ENCODE data around the gene PPIF.

The PPIF gene

DNA sequence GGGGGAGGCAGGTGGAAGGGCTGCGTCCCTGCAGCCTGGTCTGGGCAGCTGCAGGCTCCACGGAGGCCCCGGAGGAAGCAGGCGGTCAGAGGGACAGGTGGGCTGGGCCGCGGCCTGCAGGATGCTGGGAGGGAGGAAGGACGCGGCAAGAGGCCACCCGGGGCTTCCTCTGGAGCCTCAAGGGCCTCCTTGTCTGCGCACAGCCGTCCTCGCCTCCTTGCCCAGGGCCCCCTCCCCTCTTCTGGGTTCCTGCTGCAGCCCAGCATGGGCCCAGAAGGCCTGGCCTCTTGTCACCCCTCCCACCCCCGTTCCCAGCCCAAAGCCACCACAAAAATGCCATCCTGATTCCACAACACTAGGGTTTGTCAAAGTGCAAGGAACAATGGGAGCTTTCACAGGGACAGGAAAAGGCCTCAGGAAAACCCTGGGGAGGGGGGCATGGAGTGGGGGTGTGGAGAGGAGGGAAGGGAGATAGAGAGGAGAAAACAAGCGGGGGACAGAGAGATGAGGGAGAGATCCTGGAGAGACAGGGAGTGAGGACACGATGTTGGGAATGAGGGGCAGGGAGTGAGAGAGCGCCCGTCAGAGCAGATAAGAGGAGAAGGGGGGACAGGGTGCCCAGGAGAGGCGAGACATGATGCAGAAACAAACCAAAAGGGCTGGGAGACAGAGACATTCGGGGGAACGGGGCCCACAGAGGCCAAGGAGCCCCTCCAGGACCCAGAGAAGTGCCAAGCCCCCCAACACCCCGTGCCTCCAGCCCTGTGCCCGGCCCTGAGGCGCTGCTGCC is 56.4 kb downstream of the PPIF start:
- DNase-seq = no peak

DNA sequence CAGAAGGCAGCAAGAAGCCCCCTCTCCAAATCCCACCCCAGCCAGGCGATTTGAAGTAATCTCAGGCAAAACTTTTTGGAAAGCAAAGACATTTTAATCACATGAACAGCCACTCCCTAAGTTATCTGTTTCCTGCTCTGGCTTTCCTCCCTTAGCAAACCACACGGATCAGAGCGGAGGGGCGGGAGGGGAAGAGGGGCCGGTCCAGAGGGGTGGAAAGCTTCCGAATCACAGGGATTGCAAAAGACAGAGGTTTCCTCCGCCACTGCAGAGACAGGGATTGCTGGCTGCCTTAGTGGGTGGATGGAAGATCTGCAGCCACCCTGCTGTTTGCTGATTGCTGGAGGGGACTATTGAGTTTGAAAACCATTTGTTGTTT is 57.0 kb downstream of the PPIF start:
- DNase-seq = no peak

DNA sequence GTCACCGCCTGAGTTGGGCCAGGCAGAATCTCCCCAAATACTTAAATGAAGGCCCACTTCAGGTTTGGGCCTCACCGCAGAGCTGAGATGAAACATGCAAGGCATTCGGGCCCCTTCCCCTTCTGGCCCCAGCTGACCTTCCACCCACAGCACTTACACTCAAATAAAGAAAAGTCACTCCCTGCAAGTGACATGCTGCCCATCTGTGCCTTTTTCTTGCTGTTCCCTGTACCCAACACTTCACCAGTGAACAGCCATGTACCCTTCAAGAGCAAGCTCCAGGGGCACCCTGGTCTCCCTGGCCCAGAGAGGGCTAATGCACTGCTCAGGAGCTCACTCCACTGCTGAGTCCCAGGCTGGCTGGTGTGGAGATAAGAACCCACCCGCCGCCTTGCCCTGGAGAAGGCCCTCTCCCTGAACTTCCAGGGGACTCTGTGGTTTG is 57.4 kb downstream of the PPIF start:
- no peak for DNase-seq

Measured in NCI-H82 (cell line).